ENCODE measurements around the gene CCDC12. TPM values are rescaled to one million over a fixed set of nuclear protein-coding genes. Genes with fewer than 3 reads are reported as not detected.
A peak's percentile ranks its signal among the peaks of the same experiment; 100 is the strongest.

Gene CCDC12
- total and polyA plus RNA-seq, 9 of the 15 experiments (the other 6 are each of a cell fraction or from before 2014, with no cell fraction given): 8.9 to 201 (median 86.9) TPM

GRCh38 chr3:47016934-47017435, 40.4 kb upstream of the CCDC12 start (continued):
- TF ChIP-seq CC2D1A (IDR thresholded peaks at IDR 0.05) (no peak), MAFF (IDR thresholded peaks at IDR 0.05; ENCODE audit: low read length) (peak; percentile 72), ZNF318 (IDR thresholded peaks at IDR 0.05; ENCODE audit: borderline replicate concordance in 1 of 2, low read depth in 1 of 2) (no peak), ZNF655 (CRISPR knock-in tag; IDR thresholded peaks at IDR 0.05) (no peak), GATAD2B (IDR thresholded peaks at IDR 0.05; ENCODE audit: borderline replicate concordance) (no peak), LEF1 (IDR thresholded peaks at IDR 0.05) (peak; percentile 91), ZNF224 (CRISPR knock-in tag; IDR thresholded peaks at IDR 0.05) (no peak), TAF15 (IDR thresholded peaks at IDR 0.05; ENCODE audit: low read depth, low read length) (no peak), GTF2A2 (tag; IDR thresholded peaks at IDR 0.05) (no peak), KDM5B (IDR thresholded peaks at IDR 0.05; ENCODE audit: insufficient replicate concordance, low read depth, low read length) (no peak), ZNF707 (CRISPR knock-in tag; conservative IDR thresholded peaks at IDR 0.05) (no peak), ZNF3 (CRISPR knock-in tag; IDR thresholded peaks at IDR 0.05) (no peak), PHB (CRISPR knock-in tag; IDR thresholded peaks at IDR 0.05) (no peak), ETS2 (tag; IDR thresholded peaks at IDR 0.05; ENCODE audit: borderline replicate concordance, poor library complexity, severe bottlenecking) (no peak)
- TF ChIP-seq, protein P1, sequence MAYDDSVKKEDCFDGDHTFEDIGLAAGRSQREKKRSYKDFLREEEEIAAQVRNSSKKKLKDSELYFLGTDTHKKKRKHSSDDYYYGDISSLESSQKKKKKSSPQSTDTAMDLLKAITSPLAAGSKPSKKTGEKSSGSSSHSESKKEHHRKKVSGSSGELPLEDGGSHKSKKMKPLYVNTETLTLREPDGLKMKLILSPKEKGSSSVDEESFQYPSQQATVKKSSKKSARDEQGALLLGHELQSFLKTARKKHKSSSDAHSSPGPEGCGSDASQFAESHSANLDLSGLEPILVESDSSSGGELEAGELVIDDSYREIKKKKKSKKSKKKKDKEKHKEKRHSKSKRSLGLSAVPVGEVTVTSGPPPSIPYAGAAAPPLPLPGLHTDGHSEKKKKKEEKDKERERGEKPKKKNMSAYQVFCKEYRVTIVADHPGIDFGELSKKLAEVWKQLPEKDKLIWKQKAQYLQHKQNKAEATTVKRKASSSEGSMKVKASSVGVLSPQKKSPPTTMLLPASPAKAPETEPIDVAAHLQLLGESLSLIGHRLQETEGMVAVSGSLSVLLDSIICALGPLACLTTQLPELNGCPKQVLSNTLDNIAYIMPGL (CRISPR knock-in tag; IDR thresholded peaks at IDR 0.05): no peak
- TF ChIP-seq, protein P2, sequence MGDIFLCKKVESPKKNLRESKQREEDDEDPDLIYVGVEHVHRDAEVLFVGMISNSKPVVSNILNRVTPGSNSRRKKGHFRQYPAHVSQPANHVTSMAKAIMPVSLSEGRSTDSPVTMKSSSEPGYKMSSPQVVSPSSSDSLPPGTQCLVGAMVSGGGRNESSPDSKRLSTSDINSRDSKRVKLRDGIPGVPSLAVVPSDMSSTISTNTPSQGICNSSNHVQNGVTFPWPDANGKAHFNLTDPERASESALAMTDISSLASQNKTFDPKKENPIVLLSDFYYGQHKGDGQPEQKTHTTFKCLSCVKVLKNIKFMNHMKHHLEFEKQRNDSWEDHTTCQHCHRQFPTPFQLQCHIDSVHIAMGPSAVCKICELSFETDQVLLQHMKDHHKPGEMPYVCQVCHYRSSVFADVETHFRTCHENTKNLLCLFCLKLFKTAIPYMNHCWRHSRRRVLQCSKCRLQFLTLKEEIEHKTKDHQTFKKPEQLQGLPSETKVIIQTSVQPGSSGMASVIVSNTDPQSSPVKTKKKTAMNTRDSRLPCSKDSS (IDR thresholded peaks at IDR 0.05; ENCODE audit: low read depth, partially characterized antibody): no peak
